Measurements from ENCODE around the gene KAZN. TPM values are rescaled to one million over a fixed set of nuclear protein-coding genes. Genes with fewer than 3 reads are reported as not detected.
"Not testable (repeated sequence)": the region's sequence is repeated elsewhere in the genome, so short reads cannot be mapped to it uniquely, and the experiment has no call there.

The KAZN gene
- total and polyA plus RNA-seq, 11 donors = 0.65 to 6.5 (median 2.3) TPM

GRCh38 chr1:15038232-15039016 lies 439.9 kb downstream of the KAZN start:
- DNase-seq (no peak), ATAC-seq (no peak)
- intact Hi-C loops (cut with DNase I) = no loop called here
- H3K4me1 ChIP-seq = no peaks in the 10 kb centered on the region
- H3K9me3 ChIP-seq = no peaks in the 10 kb centered on the region
- H3K4me3 ChIP-seq = no peak overlapping the region
- WGBS, 4 donors = 84 to 92% (median 88%) methylated on average over 6 to 7 of the region's 7 CpGs
- H3K36me3 ChIP-seq = peaks cover 0 to 3% (median 0%) of the 10 kb centered on the region in 9 donors
- no peaks in the 10 kb centered on the region for H3K27me3 ChIP-seq
- no peak overlapping the region for H3K27ac ChIP-seq
- TF ChIP-seq, protein P1, sequence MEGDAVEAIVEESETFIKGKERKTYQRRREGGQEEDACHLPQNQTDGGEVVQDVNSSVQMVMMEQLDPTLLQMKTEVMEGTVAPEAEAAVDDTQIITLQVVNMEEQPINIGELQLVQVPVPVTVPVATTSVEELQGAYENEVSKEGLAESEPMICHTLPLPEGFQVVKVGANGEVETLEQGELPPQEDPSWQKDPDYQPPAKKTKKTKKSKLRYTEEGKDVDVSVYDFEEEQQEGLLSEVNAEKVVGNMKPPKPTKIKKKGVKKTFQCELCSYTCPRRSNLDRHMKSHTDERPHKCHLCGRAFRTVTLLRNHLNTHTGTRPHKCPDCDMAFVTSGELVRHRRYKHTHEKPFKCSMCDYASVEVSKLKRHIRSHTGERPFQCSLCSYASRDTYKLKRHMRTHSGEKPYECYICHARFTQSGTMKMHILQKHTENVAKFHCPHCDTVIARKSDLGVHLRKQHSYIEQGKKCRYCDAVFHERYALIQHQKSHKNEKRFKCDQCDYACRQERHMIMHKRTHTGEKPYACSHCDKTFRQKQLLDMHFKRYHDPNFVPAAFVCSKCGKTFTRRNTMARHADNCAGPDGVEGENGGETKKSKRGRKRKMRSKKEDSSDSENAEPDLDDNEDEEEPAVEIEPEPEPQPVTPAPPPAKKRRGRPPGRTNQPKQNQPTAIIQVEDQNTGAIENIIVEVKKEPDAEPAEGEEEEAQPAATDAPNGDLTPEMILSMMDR (IDR thresholded peaks at IDR 0.05) = peak in 1 of 12 donors; percentile 13
- no peak for TF ChIP-seq POLR2A (IDR thresholded peaks at IDR 0.05)

DNA sequence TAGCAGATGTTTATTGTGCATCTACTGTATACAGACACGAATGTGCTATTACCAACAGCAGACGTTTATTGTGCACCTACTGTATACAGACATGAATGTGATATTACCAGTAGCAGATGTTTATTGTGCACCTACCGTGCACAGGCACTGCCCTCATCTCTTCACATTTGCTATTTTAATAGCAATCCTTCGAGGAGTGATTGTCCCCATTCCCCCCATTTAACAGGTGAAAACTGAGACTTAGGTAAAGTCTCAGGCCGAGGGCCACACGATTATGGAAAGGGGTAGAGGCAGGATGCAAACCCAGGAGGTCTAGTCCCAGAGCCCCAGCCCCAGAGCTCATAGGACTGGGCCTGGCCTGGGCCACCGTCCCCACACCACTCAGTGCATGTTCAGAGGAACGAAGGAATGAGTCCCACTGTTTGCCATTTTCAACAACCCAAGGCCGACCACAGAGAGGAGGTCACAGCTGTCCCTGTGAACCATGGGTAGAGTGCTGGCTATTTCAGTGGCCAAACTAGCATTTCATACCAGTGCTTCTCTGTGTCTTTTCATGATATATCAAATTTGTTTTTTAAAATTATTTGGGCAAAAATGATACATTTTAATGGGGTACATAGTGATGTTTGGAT lies 440.6 kb downstream of the KAZN start:
- Histone ChIP-seq H3K4me1 (no peaks in the 10 kb centered on the region), H3K27ac (no peak overlapping the region), H3K9me3 (no peaks in the 10 kb centered on the region), H3K4me3 (no peak overlapping the region), H3K36me3 (peaks cover 0 to 3% (median 0%) of the 10 kb centered on the region in 9 donors), H3K27me3 (no peaks in the 10 kb centered on the region)
- 83 to 92% (median 90%) methylated on average over 8 to 9 of the region's 9 CpGs for WGBS, 4 donors
- intact Hi-C loops (cut with DNase I) = no loop called here
- no peak for ATAC-seq
- no peak for DNase-seq
- TF ChIP-seq POLR2A (IDR thresholded peaks at IDR 0.05) = no peak
- TF ChIP-seq, protein P1 (IDR thresholded peaks at IDR 0.05) = no peak

GRCh38 chr1:15039901-15040300 lies 441.4 kb downstream of the KAZN start:
- no peak for DNase-seq
- intact Hi-C loops (cut with DNase I) = loop anchor here in 7 of 10 donors (10.0 kb wide), 6 partner anchors 255 to 1375 kb away; no protein-coding TSS in a partner anchor
- H3K4me3 ChIP-seq = no peak overlapping the region
- TF ChIP-seq, protein P1 (IDR thresholded peaks at IDR 0.05) = no peak
- TF ChIP-seq POLR2A (IDR thresholded peaks at IDR 0.05) = no peak
- H3K9me3 ChIP-seq = no peaks in the 10 kb centered on the region
- ATAC-seq = no peak
- no peaks in the 10 kb centered on the region for H3K27me3 ChIP-seq
- no peak overlapping the region for H3K27ac ChIP-seq
- 95 to 98% (median 96%) methylated on average over 5 of the region's 5 CpGs for WGBS, 4 donors
- no peaks in the 10 kb centered on the region for H3K4me1 ChIP-seq
- H3K36me3 ChIP-seq = peaks cover 0 to 2% (median 0%) of the 10 kb centered on the region in 9 donors

- not testable (repeated sequence) for H3K27me3 ChIP-seq, H3K36me3 ChIP-seq, H3K4me3 ChIP-seq, H3K4me1 ChIP-seq, ATAC-seq, H3K27ac ChIP-seq, DNase-seq, H3K9me3 ChIP-seq
- intact Hi-C loops (cut with DNase I) = loop anchor here in 7 of 10 donors (10.0 kb wide), 6 partner anchors 256 to 1376 kb away; no protein-coding TSS in a partner anchor
- WGBS, 4 donors = 83 to 86% (median 84%) methylated on average over 5 of the region's 5 CpGs
These were observed 442.2 kb downstream of the KAZN start for GRCh38 chr1:15040685-15041084.
